GM21737 (cell line): ENCODE measurements around the gene ZNF426.

Source experiments
- ATAC-seq: cut with Tn5 transposase; IDR thresholded peaks from one replicate; pipeline ENCODE4 v1.9.1; 2021; ENCODE audit warnings: mild to moderate bottlenecking, moderate library complexity; ENCODE audit not compliant: unreplicated experiment

Gene ZNF426

GRCh38 chr19:9498183-9498902, 40.1 kb downstream of the ZNF426 start, which contains the start of gene ZNF560:
TSS of gene ZNF560 (minus strand) at chr19:9498616. CDS start at chr19:9475313, 23,303 bp downstream.
- ATAC-seq = no peak

- ATAC-seq = no peak
These were observed 44.3 kb downstream of the ZNF426 start for GRCh38 chr19:9494096-9494495.

- no peak for ATAC-seq
These were observed 51.4 kb downstream of the ZNF426 start for GRCh38 chr19:9487016-9487415.

GRCh38 chr19:9485140-9485539, 53.3 kb downstream of the ZNF426 start:
- no peak for ATAC-seq

GRCh38 chr19:9474975-9475374, 63.5 kb downstream of the ZNF426 start:
- no peak for ATAC-seq
